GM21619 (cell line): Measurements from ENCODE around the gene PNPLA1.

ENCODE experiments used
- ATAC-seq: cut with Tn5 transposase; IDR thresholded peaks from one replicate; pipeline ENCODE4 v1.9.1; 2021; ENCODE audit not compliant: unreplicated experiment

PNPLA1 gene

DNA sequence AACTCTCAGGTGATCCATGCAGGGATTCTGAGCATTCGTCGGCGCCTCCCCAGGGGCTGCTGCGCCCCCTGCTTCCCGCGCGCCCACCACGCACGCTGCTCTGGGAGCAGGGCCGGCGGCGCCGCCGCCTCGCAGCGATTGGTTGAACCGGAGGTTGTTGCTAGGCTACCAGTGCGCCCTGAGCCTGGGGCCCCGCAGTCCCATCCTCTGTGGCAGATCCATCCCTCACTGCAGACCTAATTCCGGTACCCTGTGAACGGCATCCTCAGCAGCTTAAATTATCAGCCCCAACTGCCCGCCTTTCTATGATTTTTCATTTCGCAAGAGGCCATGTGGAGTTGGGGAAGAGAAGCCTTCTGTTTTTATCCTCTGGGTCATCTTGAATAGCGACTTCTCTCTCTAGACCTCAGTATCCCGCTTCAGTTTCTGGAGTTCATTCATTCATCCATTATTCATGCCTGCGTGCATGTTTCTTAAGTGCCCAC, 15.4 kb downstream of the PNPLA1 start:
- ATAC-seq, result no peak

DNA sequence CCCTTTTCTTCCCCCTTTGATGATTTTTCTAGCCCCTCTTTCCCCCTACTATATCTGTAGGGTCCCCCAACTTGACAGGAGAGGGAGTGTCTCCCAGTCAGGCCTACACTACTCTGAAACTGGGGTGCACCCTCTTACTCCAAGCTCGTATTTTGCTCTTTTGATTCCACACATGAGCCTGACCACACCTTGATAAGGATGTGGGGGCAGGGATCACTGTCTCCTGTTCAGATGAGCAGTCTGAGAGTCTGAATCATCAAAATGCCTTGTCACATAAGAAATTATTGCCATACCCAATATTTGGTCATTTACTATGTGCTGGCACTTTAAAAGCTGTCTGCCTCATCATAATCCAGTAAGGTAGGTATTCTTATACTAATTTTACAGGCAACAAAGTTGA, 15.9 kb downstream of the PNPLA1 start:
- no peak for ATAC-seq

DNA sequence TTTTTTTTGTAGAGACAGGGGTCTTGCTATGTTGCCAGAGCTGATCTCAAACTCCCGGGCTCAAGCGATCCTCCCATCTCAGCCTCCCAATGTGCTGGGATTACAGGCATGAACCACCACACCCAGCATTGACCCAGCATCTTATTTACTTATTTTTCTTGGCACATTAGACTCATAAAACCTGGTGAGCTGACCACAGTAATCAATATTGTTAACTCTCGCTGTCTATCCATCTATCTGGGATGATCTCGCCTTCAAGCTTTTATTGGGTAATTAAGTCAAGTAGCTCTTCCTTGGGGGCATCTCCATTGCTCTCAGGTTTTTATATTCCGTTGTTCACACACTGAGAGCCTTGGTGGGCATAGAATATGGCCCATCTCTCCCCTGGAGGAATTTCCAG, 17.0 kb downstream of the PNPLA1 start:
- ATAC-seq, result no peak

DNA sequence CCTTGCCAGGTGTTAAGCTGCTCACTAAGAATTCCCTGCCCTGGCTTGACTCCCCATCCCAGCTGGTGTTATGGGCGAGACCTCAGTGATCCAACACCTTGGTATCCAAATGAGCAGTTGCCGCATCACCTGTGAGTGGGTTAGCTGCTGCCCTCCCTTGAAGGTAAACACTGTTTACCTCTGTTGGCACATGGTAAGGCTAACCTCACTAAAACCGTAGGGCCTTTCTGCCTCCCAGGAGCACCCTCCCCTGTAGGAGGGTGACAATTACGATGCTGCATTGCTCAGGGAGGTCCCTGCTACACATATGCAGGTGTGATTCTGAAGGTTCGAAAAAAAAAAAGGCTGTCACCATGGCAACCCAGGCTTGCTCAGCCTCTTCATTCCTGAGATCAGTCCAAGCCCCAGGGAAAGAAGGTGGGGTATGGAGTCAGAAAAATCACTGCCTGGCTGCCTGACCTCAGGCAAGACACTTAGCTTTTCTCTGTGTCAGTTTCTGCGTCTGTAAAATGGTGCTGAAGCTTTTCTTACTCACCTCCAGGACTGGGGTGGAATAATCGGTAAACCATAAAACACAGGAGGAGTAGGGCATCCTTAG, 19.5 kb downstream of the PNPLA1 start:
- ATAC-seq, result no peak

DNA sequence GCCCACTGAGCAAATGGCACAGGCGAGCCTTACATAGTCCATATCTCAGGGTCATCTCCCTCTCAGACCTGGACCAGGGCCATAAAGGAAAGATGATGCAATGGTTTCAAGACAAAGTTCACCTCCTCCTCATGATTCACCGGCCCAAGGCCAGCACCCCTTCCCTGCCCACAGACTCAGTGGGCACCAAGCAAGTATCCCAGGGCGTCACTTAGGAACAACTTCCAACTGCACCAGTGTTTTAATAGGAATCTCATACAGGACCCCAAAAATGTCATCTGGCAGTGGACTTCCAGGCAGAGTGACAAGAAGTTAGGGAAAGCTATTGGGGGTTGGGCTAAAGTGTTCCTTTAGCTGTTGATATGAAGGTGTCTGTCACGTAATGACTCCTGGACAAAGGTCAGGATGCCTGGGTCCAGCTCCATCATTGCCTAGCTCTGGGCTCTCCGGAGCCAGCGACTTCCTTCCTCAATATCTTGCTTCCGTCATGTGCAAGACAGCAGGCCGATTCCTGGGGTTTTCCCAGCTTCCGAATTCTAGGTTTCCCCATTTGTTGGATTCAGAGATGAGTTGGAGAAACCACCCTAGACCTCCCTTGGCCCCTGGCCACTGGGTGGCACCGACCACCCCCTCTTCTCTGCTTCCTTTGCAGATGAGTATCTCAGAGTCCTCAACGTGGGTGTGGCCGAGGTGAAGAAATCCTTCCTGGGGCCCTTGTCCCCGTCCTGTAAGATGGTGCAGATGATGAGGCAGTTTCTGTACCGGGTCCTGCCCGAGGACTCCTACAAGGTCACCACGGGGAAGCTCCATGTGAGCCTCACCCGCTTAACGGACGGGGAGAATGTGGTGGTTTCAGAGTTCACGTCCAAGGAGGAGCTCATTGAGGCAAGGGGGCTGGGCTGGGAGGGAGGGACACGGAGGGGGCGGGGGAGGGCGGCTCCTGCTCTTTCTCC, 21.1 kb downstream of the PNPLA1 start:
- ATAC-seq, result no peak

DNA sequence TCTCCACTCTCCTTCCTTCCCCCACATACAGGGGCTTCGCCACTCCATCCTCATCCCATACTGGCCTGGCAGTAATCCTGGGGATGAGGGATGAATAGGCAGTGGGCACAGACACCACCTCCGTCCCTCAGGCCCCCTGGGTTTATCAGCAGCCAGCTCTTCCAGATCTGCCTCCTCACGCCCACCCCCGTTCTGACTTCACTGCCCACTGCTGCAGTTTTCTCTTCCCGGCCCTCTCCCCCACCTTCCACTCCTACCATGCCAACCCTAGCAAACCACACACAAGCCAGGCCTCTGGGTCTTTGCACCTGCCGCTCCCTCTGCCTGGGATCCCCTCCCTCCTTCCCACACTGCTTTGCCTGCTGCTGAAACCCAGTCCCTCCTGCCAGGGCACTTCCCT, 22.3 kb downstream of the PNPLA1 start:
- ATAC-seq, result no peak

DNA sequence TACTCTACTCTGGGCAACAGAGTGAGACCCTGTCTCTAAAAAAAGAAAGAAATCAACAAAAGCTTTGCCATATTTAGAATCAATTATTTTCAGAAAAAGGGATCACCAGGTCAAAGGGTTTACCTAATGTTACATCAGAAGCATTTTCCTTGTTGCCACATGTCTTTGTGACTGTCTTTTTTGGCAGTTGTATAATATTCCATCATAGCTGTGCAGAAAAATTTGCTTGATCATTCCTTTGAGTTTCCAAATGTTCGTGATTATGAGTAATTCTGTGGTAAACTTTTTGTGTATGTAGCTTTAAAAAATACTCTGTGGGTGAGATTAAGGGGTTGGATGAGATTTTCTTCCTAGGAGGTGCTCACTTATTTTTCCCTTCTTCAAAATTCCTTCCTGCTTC, 26.4 kb downstream of the PNPLA1 start:
- no peak for ATAC-seq

DNA sequence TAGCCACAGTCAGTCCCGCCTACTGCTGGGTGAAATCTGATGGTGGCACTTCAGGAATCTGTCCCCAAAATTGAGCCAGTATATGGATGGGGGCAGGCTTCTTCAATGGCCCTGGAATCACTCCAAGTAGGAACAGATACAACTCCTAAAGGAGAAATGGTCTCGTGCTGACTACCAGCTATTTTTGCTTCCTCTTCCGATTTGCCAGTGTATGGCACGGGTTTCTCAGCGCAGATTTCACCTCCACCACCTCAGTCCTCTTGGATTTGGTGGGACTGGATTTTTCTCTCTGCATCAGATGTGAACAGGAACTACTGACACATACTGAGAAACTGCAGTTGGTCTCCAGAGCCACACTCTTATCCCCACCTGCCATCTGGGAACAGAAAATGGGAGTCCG, 27.2 kb downstream of the PNPLA1 start:
- no peak for ATAC-seq

DNA sequence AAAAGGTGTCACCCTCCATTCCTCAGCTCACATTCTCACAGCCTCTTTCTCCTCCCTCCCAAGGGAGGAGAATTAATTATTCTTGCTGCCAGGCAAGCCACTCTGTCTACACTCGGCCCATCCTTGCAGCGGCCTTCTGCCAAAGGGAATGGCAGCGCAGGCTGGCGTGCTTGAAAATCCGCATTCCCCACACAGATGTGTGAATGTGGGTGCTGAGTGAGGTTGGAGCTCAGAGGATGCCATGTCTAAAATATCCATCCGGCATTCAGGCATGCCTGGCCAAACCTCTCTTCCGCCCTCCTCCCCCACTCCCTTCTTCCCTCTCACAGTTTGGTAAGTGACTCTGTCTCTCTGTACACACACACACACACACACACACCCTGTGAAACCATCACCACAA, 27.7 kb downstream of the PNPLA1 start:
- no peak for ATAC-seq

DNA sequence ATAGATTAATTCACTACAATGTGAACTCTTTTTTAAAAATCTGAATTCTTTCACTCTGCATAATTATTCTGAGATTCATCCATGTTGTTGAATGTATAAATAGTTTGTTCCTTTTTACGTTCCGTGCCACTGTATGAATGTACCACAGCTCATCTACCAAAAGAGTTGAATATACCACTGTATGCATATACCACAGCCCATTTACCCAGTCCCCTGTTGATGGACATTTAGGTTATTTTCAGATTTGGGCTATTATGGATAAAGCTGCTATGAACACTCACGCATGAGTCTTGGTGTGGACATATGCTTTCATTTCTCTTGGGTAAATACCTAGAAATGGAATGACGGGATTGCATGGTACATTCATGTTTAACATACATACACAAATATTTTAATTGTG, 28.2 kb downstream of the PNPLA1 start:
- ATAC-seq, result no peak

DNA sequence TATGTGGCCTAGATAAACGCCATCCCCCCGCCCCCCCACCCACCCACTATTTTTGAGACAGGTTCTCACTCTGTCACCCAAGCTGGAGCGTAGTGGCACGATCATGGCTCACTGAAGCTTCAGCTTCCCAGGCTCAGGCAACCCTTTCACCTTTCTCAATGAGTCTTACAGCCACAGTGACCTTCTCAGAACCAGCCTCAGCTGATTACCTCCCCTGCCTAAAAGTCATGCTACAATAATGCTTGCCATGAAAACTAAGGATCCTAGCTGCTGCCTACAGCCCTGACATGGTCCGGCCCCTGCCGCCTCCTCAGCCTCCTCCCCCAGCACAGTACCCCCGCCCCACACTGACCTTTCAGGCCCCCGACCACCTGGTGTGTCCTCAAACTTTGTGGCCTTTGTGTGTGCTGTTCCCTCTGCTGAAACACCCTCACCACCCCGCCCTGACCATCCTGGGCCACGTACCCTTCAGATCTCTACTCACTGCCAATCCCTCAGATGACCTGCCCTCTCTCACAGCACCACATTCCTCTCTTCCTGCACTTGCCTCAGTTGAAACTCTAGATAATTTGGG, 31.3 kb downstream of the PNPLA1 start:
- ATAC-seq, result no peak

DNA sequence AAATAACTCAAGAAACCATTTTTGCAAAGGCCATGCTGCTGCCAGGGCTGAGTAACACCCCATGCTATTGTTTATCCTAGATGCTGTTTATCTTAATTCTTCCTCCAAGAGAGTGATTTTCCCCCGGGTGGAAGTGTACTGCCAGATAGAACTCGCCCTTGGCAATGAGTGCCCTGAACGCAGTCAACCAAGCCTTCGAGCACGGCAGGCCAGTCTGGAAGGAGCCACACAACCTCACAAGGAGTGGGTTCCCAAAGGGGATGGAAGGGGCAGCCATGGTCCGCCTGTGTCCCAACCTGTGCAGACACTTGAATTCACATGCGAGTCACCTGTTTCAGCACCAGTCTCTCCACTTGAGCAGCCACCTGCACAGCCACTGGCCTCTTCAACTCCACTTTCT, 31.9 kb downstream of the PNPLA1 start:
- ATAC-seq, result no peak

DNA sequence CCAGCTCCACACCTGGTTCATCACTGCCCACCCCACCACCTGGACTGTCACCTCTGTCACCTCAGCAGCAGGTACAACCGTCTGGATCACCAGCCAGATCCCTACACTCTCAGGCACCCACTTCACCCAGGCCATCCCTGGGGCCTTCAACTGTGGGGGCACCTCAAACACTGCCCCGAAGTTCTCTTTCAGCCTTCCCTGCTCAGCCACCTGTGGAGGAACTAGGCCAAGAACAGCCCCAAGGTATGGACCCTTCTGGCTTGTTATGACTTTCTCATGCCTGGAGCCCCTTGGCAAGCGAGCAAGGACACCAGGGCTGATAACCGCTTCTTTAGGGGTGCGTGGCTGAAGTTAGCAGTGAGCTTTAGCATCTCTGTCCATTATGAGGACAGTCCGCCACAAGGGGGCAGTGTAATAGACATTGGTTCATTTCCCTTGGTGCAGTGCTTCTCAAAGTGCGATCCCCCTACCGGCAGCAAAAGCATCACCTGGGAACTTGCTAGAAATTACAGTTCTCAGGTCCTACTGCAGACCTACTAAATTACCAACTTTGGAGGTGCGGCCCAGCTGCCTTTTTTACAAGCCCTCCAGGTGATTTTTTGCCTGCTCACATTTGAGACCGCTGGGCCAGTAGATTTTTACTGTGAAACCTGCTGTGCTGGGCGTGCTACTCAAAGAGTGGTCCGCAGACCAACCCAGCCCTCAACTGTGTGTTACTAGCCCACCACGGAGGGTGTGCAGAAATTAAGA, 32.5 kb downstream of the PNPLA1 start:
- peak; percentile 76 for ATAC-seq

DNA sequence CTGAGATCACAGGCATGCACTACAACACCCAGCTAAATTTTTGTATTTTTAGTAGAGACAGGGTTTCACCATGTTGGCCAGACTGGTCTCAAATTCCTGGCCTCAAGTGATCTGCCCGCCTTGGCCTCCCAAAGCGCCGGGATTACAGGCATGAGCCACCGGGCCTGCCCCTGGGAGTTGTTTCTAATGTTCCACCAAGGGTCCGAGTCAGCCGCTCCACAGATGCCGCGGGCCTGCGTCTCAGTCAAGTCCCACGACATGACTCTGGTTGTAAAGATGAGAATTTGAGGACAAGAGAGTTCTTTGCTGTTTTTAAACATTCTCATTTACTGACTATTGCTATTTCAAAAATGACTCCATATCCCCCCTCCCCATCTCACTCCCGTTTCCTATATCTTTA, 36.0 kb downstream of the PNPLA1 start:
- no peak for ATAC-seq

DNA sequence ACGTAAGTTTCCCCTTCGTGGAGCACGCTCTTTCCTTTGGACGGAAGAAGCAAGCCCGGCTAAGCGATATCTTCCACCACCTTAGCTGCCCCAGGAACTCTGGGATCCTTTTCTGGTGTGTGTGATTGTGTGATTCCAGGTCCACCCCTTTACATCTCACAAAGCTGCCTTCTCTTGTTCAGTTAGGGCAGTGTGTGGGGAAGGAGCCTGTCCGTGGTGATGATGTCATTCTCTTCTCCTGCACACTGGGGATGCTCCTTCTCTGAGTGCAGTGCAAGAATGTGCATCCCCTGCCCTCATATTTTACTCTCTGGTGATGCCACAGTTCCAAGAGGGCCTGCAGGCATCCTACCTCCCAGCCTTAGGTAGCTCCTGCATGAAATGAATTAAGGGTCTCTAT, 36.5 kb downstream of the PNPLA1 start:
- no peak for ATAC-seq

DNA sequence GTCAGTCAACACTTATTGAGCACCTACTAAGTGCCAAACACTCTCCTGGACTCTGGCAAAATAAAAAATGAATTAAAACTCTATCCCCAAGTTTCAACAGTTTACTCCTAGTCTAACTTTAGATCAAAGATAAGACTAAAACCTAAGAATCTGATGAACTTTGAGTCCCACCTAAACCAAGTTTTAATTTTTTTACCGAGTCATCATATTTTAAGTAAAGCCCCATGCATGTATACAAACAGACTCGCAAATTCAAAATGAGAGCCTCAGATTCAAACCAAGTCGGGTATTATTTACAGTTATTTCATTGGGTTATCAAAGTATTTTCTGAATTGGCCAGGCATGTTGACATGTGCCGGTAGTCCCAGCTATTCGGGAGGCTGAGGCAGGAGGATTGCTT, 38.7 kb downstream of the PNPLA1 start:
- no peak for ATAC-seq

DNA sequence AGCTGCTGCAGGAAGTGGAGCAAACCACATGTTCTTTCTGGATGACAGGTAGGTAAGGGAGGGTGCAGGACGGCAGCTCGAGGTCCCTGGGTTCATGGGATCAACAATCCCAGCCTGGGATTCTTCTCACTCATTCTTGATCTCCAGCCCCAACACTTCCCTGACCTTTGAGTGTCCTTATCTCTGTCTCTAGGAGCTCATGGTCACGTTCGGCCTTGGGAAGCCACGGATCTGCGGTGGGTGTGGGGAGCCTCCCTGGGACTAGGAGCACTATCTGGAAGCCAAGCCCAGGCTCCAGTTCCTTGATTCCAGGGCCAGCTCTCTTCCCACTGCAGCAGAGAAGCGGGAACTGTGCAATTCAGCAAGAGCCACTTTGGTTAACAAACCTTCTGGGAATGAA, 39.3 kb downstream of the PNPLA1 start:
- ATAC-seq, result no peak

DNA sequence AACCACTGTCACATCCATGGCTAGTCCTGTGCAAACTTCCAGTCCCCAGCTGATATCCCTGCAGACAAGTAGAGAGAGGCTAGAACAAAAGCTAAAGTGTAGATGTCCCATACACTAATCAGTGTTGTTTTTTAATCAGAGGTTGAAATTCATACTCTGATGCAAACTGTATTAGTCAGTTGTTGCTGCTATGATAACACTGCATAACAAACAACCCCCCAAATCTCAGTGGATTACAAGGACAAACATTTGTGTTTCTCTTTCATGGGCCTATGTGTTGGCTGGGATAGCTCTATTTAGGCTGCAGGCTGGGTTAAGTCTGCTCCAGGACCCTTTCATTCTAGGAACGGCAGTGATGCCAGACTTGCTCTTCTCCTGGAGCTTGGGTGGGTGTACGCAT, 40.0 kb downstream of the PNPLA1 start:
- no peak for ATAC-seq

DNA sequence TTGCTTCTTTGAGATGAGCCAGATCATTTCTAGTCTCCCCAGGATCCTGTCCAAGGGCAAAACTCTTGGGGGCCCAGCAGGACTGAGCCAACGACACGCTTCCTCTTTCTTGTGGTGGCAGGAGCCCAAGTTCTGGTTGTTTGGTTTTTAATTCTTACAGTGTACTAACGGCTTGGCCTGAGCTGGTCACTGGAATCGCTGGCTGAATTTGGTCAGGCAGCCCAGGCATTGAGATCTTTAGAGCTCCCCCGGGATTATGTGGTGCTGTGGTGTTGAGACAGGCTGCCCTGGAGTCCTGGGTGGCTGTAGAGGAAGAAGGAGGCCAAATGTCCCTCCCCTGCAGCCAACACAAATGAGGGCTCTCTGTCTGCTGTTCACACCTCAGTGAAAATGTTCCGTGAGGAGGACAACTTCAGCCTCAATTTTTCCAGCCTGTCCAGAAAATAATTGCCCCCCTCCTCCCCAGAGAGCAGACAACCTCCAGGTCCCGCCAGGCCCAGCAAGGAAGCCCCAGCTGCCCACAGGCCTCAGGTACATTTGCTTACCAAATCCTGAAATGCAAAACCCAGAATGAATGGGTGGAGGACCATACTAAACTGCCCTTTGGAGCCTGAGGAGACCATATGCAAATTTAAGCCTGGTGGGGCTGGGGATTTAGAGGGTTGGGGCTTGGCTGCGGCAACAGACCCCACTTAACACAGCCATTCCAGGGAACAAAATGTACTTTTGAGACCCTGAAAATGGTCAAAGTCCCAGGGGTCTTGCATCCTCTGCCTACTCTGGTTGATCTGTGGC, 43.2 kb downstream of the PNPLA1 start:
- ATAC-seq, result no peak

DNA sequence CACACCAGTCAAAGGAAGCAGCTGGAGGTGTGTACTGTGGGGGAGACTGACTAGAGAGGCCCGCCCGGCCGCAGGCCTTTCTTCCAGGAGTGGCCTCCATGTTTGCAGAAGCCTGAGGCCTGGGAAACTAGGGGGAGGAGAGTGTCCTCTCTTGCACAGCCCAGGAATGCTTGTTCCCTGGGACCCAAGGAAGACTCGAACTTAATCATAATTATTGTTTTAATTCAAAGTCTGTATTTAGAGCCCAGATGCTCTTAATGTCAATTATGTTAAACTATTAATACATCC, 43.7 kb downstream of the PNPLA1 start:
- ATAC-seq, result no peak
